ENCODE data around the gene TMEM39A. TPM values are rescaled to one million over a fixed set of nuclear protein-coding genes. Genes with fewer than 3 reads are reported as not detected.

The TMEM39A gene
- total and polyA plus RNA-seq, 2 of the 4 experiments (the other 2 are of a cell fraction): 29.6 to 117 TPM

GRCh38 chr3:119494597-119494996 lies 31.2 kb upstream of the TMEM39A start:
- intact Hi-C loops (cut with micrococcal nuclease) (no loop called here), in situ Hi-C loops (cut with MboI; ENCODE audit: low sequenced_read_pairs) (no loop called here), dilution Hi-C loops (cut with HindIII; ENCODE audit: low sequenced_read_pairs, unreplicated experiment) (no loop called here)
- H3K9me1 ChIP-seq (ENCODE audit: insufficient read depth, low read length): no peaks in the 10 kb centered on the region
- no peaks in the 10 kb centered on the region for H3K27me3 ChIP-seq (ENCODE audit: control insufficient read depth, insufficient read depth, low read length)
- H3K9me3 ChIP-seq (ENCODE audit: control insufficient read depth, insufficient read depth, low read length): no peaks in the 10 kb centered on the region
- no peak for DNase-seq
- H2BK120ac ChIP-seq (ENCODE audit: low read depth, low read length): no peak overlapping the region
- ChIA-PET POLR2A (ENCODE audit: unreplicated experiment) (no interaction called here), CTCF (interaction anchor here (0.6 kb wide), 1 partner anchor 14 kb away, joined by 3 read pairs; no protein-coding TSS in a partner anchor)
- no peak overlapping the region for H3K9ac ChIP-seq (ENCODE audit: low read depth, low read length)
- no peak overlapping the region for H2AK9ac ChIP-seq (replicated peaks; ENCODE audit: low read depth, low read length, poor library complexity)
- H3K18ac ChIP-seq (ENCODE audit: low read depth, low read length): no peak overlapping the region
- H4K8ac ChIP-seq (ENCODE audit: low read depth in 2 of 2, low read length in 2 of 2): no peak overlapping the region
- H3K4me1 ChIP-seq (ENCODE audit: control insufficient read depth, insufficient read depth, low read length): peaks cover 4% of the 10 kb centered on the region; the same call in 1 of the 2 replicates
- H3K79me1 ChIP-seq (ENCODE audit: low read depth in 1 of 2, low read length in 2 of 2): peaks cover 10 to 23% of the 10 kb centered on the region in 2 experiments; a peak in 3 of 4 replicates
- WGBS, 2 experiments (ENCODE audit: extremely low coverage in 2 of 2, insufficient read length in 1 of 2): no CpG with 5 or more reads among the region's 2 CpGs
- no peak for TF ChIP-seq USF2 (IDR thresholded peaks at IDR 0.05; ENCODE audit: low read depth, low read length)
- TF ChIP-seq NFE2L2 (IDR thresholded peaks at IDR 0.05; ENCODE audit: low read depth, low read length): no peak
- no peak for TF ChIP-seq CHD1 (IDR thresholded peaks at IDR 0.05; ENCODE audit: low read depth, low read length)
- no peak for TF ChIP-seq POLR2A (IDR thresholded peaks at IDR 0.05; ENCODE audit: low read depth, low read length)
- TF ChIP-seq CEBPB (IDR thresholded peaks at IDR 0.05; ENCODE audit: low read depth, low read length): no peak
- no peak for TF ChIP-seq RFX5 (IDR thresholded peaks at IDR 0.05; ENCODE audit: low read depth, low read length)
- no peak for TF ChIP-seq RAD21 (IDR thresholded peaks at IDR 0.05; ENCODE audit: low read length)
- TF ChIP-seq ELK1 (IDR thresholded peaks at IDR 0.05; ENCODE audit: borderline replicate concordance, low read depth, low read length): no peak
- TF ChIP-seq FOS (IDR thresholded peaks at IDR 0.05; ENCODE audit: low read depth, low read length): no peak
- no peak for TF ChIP-seq MAFK (IDR thresholded peaks at IDR 0.05; ENCODE audit: low read depth, low read length)
- no peak for TF ChIP-seq RCOR1 (IDR thresholded peaks at IDR 0.05; ENCODE audit: insufficient replicate concordance, low read length)
- no peak for TF ChIP-seq MXI1 (IDR thresholded peaks at IDR 0.05; ENCODE audit: borderline replicate concordance, low read depth, low read length)
- TF ChIP-seq MAZ (IDR thresholded peaks at IDR 0.05; ENCODE audit: borderline replicate concordance, low read depth, low read length): no peak
- no peak for TF ChIP-seq BHLHE40 (IDR thresholded peaks at IDR 0.05; ENCODE audit: low read depth, low read length)
- TF ChIP-seq SMC3 (IDR thresholded peaks at IDR 0.05; ENCODE audit: low read depth, low read length): no peak
- no peak for TF ChIP-seq CTCF (conservative IDR thresholded peaks at IDR 0.05; ENCODE audit: low read depth, low read length)
- no peak overlapping the region for H3K27ac ChIP-seq (ENCODE audit: insufficient read depth, low read length)
- no peak overlapping the region for H2BK15ac ChIP-seq (ENCODE audit: low read depth, low read length)
- no peak overlapping the region for H3K14ac ChIP-seq (replicated peaks; ENCODE audit: low read depth, low read length)
- H3K4ac ChIP-seq (ENCODE audit: low read depth, low read length): no peak overlapping the region
- no peak overlapping the region for H3K23ac ChIP-seq (ENCODE audit: low read depth, low read length)
- no peak overlapping the region for H4K91ac ChIP-seq (ENCODE audit: insufficient read depth, low read depth, low read length)
- no peak overlapping the region for H2BK5ac ChIP-seq (ENCODE audit: low read depth, low read length, poor library complexity, severe bottlenecking)
- H4K20me1 ChIP-seq (ENCODE audit: insufficient read depth, low read length): no peaks in the 10 kb centered on the region
- no peak overlapping the region for H3K4me2 ChIP-seq (ENCODE audit: low read depth, low read length)
- ATAC-seq (ENCODE audit: low read depth): no peak
- no peak overlapping the region for H3K56ac ChIP-seq (ENCODE audit: extremely low read depth, insufficient read depth, low read length)
- no peaks in the 10 kb centered on the region for H3K36me3 ChIP-seq (ENCODE audit: control insufficient read depth, insufficient read depth, low read length)
- H4K5ac ChIP-seq (ENCODE audit: low read depth, low read length): no peak overlapping the region
- no TSS peak for BruUV-seq (replicated peaks)
- H2AFZ ChIP-seq (replicated peaks; ENCODE audit: low read length, poor library complexity): no peak overlapping the region
- H2BK20ac ChIP-seq (ENCODE audit: low read depth, low read length): no peak overlapping the region
- no peak overlapping the region for H3K4me3 ChIP-seq (ENCODE audit: insufficient read depth, low read depth, low read length)
- no peak overlapping the region for H2AK5ac ChIP-seq (ENCODE audit: low read depth, low read length)

Data from IMR-90 (cell line).